Panc1 (cell line): ENCODE measurements around the gene MYO7B. TPM values are rescaled to one million over a fixed set of nuclear protein-coding genes. Genes with fewer than 3 reads are reported as not detected.

Experiments
- ATAC-seq: fragments of 200-7000 bp; cut with Tn5 transposase; 2 replicates; pipeline ENCODE4 v1.9.1; 2020; ENCODE audit warnings: mild to moderate bottlenecking, moderate library complexity
- BruUV-seq: library from RNA; stranded (reverse); fragments of 400-500 nt; replicated peaks from 2 replicates; lab custom pipeline; 2021; lab: Mats Ljungman, UMichigan
- CTCF ChIA-PET: fragments of 300-600 bp; sonication (Branson Sonifier 250); formaldehyde crosslinking; loops from one replicate; lab custom pipeline; 2022; ENCODE audit warnings: antibody characterized with exemption; lab: Charles Lee
- POLR2A ChIA-PET: fragments of 300-600 bp; sonication (Branson Sonifier 250); formaldehyde crosslinking; loops from one replicate; lab custom pipeline; 2022; ENCODE audit warnings: antibody characterized with exemption; lab: Charles Lee
- DNase-seq: peaks from one replicate; pipeline ENCODE4 v3.0.0-alpha.2; 2010; ENCODE audit warnings: low read depth, low spot score
- H3K27ac ChIP-seq: 2 replicates; pipeline ENCODE4 v1.5.1; 2011; ENCODE audit warnings: mild to moderate bottlenecking, low read length, inconsistent platforms
- H3K27me3 ChIP-seq: fragments of 200-500 bp; sonication (Bioruptor generic); 2 replicates; pipeline ENCODE4 v1.6.0; 2014; ENCODE audit warnings: low read length, inconsistent platforms; ENCODE audit not compliant: control insufficient read depth, insufficient read depth
- H3K36me3 ChIP-seq: fragments of 200-500 bp; sonication (Bioruptor generic); 2 replicates; pipeline ENCODE4 v1.5.1; 2014; ENCODE audit warnings: inconsistent platforms, mild to moderate bottlenecking, low read length, moderate library complexity; ENCODE audit not compliant: control insufficient read depth, insufficient read depth
- H3K4me1 ChIP-seq: 2 replicates; pipeline ENCODE4 v1.5.1; 2011; ENCODE audit warnings: inconsistent platforms, mild to moderate bottlenecking, low read length, moderate library complexity; ENCODE audit not compliant: control insufficient read depth, insufficient read depth
- H3K4me3 ChIP-seq, 2 experiments: 2 replicates each; pipeline ENCODE4 v1.5.1; 2011 to 2012; ENCODE audit warnings: low read depth in 2 of 2, low read length in 2 of 2, mild to moderate bottlenecking in 2 of 2, inconsistent platforms in 1 of 2, moderate library complexity in 1 of 2
- H3K9me3 ChIP-seq: fragments of 200-500 bp; sonication (Bioruptor generic); 2 replicates; pipeline ENCODE4 v1.5.1; 2014; ENCODE audit warnings: low read depth, mild to moderate bottlenecking, inconsistent platforms, low read length, moderate library complexity; ENCODE audit not compliant: control insufficient read depth, insufficient read depth
- POLR2AphosphoS5 ChIP-seq: IDR thresholded peaks from 2 replicates; pipeline ENCODE4 v1.6.1; 2012; ENCODE audit warnings: mild to moderate bottlenecking, low read depth, low read length, moderate library complexity
- SIN3A ChIP-seq: IDR thresholded peaks from 2 replicates; pipeline ENCODE4 v1.6.1; 2012; ENCODE audit warnings: low read depth, mild to moderate bottlenecking, low read length, moderate library complexity, borderline replicate concordance; ENCODE audit not compliant: insufficient read depth
- TCF7L2 ChIP-seq: IDR thresholded peaks from 2 replicates; pipeline ENCODE4 v1.6.1; 2011; ENCODE audit warnings: mild to moderate bottlenecking, low read depth, low read length, inconsistent platforms
- in situ Hi-C: cut with HindIII; loops from 2 replicates; pipeline ENCODE4 v1.10.0; 2016; ENCODE audit warnings: low sequenced_read_pairs, low pct_unique_long_range_greater_than_20kb
- intact Hi-C: fragments of 100-400 bp; cut with micrococcal nuclease; formaldehyde crosslinking; loops from one replicate; pipeline ENCODE4 v1.10.0; 2022; ENCODE audit not compliant: unreplicated experiment
- total RNA-seq: library from RNA; stranded (reverse); gene quantifications from one replicate; pipeline ENCODE4 v1.2.1, GENCODE V29; 2021; ENCODE audit not compliant: unreplicated experiment
- TF ChIP-seq, protein P1 (sequence below): fragments of 450-650 bp; IDR thresholded peaks from 2 replicates; pipeline ENCODE4 v1.5.1; 2017; ENCODE audit warnings: mild to moderate bottlenecking
- TF ChIP-seq, protein P2 (sequence below), 2 experiments: IDR thresholded peaks; 2 replicates each; pipeline ENCODE4 v1.6.1; 2011 to 2012; ENCODE audit warnings: low read depth in 2 of 2, control low read depth in 1 of 2, low read length in 1 of 2, mild to moderate bottlenecking in 1 of 2, moderate library complexity in 1 of 2; ENCODE audit not compliant: insufficient read depth in 1 of 2

The MYO7B gene
- total RNA-seq, 1 experiment from 2014 or later, result 0.15 TPM

DNA sequence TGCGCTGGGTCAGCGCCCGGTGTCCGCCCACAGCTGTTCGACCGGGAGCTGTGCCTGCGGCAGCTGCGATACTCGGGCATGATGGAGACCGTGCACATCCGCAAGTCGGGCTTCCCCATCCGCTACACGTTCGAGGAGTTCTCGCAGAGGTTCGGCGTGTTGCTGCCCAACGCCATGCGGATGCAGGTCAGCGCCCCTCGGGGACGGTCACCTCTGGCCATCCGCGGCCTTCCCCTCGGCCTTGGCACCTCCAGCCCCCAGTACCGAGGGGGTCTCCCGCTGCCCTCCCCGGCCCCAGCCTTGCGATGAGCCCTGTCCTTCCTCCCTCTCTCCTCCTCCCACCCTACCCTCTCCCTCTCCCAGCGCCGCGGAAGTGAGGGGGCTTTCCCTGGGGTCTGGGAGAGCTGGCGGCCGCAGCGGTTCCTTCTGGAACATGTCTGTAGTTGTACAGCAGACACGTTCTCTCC lies 57.3 kb downstream of the MYO7B start:
- ATAC-seq (no peak), DNase-seq (no peak)
- BruUV-seq, result no TSS peak
- intact Hi-C loops (no loop called here), in situ Hi-C loops (no loop called here)
- TF ChIP-seq, protein P1, sequence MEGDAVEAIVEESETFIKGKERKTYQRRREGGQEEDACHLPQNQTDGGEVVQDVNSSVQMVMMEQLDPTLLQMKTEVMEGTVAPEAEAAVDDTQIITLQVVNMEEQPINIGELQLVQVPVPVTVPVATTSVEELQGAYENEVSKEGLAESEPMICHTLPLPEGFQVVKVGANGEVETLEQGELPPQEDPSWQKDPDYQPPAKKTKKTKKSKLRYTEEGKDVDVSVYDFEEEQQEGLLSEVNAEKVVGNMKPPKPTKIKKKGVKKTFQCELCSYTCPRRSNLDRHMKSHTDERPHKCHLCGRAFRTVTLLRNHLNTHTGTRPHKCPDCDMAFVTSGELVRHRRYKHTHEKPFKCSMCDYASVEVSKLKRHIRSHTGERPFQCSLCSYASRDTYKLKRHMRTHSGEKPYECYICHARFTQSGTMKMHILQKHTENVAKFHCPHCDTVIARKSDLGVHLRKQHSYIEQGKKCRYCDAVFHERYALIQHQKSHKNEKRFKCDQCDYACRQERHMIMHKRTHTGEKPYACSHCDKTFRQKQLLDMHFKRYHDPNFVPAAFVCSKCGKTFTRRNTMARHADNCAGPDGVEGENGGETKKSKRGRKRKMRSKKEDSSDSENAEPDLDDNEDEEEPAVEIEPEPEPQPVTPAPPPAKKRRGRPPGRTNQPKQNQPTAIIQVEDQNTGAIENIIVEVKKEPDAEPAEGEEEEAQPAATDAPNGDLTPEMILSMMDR, result no peak
- TF ChIP-seq SIN3A (no peak), POLR2AphosphoS5 (no peak), TCF7L2 (no peak)
- TF ChIP-seq, protein P2, sequence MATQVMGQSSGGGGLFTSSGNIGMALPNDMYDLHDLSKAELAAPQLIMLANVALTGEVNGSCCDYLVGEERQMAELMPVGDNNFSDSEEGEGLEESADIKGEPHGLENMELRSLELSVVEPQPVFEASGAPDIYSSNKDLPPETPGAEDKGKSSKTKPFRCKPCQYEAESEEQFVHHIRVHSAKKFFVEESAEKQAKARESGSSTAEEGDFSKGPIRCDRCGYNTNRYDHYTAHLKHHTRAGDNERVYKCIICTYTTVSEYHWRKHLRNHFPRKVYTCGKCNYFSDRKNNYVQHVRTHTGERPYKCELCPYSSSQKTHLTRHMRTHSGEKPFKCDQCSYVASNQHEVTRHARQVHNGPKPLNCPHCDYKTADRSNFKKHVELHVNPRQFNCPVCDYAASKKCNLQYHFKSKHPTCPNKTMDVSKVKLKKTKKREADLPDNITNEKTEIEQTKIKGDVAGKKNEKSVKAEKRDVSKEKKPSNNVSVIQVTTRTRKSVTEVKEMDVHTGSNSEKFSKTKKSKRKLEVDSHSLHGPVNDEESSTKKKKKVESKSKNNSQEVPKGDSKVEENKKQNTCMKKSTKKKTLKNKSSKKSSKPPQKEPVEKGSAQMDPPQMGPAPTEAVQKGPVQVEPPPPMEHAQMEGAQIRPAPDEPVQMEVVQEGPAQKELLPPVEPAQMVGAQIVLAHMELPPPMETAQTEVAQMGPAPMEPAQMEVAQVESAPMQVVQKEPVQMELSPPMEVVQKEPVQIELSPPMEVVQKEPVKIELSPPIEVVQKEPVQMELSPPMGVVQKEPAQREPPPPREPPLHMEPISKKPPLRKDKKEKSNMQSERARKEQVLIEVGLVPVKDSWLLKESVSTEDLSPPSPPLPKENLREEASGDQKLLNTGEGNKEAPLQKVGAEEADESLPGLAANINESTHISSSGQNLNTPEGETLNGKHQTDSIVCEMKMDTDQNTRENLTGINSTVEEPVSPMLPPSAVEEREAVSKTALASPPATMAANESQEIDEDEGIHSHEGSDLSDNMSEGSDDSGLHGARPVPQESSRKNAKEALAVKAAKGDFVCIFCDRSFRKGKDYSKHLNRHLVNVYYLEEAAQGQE (IDR thresholded peaks at IDR 0.05; ENCODE audit: insufficient read depth in 1 of 2, low read depth in 2 of 2, low read length in 1 of 2), result no peak
- Histone ChIP-seq H3K9me3 (no peaks in the 10 kb centered on the region), H3K4me3 (no peak overlapping the region), H3K36me3 (no peaks in the 10 kb centered on the region), H3K4me1 (no peaks in the 10 kb centered on the region), H3K27ac (no peak overlapping the region), H3K27me3 (no peaks in the 10 kb centered on the region)
- CTCF ChIA-PET, result interaction anchor here (0.7 to 2.9 kb wide), 2 partner anchors 57 to 83 kb away, joined by 3 to 42 read pairs; no protein-coding TSS in a partner anchor
- POLR2A ChIA-PET, result no interaction called here

DNA sequence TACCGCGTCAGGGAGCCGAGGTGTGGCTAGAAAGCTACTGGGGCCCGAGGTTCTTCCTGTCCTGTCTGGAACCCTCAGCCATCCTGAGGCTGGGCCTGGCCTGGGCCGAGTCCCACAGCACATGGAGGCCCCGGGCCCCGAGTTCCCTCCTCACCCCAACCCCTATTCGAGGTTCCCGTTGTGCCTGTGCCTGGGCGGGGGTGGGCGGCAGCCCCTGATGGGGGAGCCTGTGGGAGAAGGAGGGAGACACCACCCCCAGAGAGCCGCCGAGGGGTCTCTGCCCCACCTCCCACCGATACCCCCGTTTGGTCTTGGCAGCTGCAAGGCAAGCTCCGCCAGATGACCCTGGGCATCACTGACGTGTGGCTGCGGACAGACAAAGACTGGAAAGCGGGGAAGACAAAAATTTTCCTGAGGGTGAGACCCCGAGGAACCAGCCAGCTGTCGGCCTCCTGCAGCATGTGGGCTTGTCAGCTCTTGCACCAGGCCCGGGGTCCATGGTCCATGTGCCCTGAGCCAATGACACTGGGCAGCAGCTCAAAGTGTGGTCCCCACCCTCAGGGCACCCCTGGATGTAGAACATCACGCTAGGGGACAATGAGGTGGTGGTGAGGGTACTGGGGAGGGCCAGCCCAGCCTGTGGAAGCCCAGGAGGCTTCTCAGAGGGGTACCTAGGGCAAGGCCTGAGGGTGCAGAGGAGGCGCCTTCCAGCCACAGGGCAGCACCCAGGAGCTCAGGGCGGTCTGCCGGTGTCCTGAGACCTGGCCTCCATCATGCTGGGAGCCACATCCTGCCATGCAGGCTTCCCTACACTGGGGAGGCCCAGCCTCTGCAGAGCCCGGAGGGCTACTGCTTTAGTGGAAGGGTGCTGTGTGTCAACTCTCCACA lies 58.0 kb downstream of the MYO7B start:
- DNase-seq (no peak), ATAC-seq (peak; percentile 39; the same call in 1 of the 2 replicates)
- no peaks in the 10 kb centered on the region for H3K4me1 ChIP-seq
- in situ Hi-C loops, result no loop called here
- no peaks in the 10 kb centered on the region for H3K27me3 ChIP-seq
- intact Hi-C loops, result no loop called here
- no peaks in the 10 kb centered on the region for H3K36me3 ChIP-seq
- ChIA-PET CTCF (interaction anchor here (2.9 kb wide), 1 partner anchor 56 kb away, joined by 42 read pairs; no protein-coding TSS in a partner anchor), POLR2A (no interaction called here)
- no peaks in the 10 kb centered on the region for H3K9me3 ChIP-seq
- H3K4me3 ChIP-seq, result no peak overlapping the region
- BruUV-seq, result no TSS peak
- TF ChIP-seq POLR2AphosphoS5 (no peak), TCF7L2 (no peak)
- no peak overlapping the region for H3K27ac ChIP-seq
